ENCODE measurements around the gene PTPN4.

GRCh38 chr2:119958670-119959268 is 199.0 kb downstream of the PTPN4 start:
- TF ChIP-seq MAX (IDR thresholded peaks at IDR 0.05) = no peak
- TF ChIP-seq POLR2A (IDR thresholded peaks at IDR 0.05; ENCODE audit: control extremely low read depth in 1 of 2, low read depth in 2 of 2, low read length in 2 of 2) = no peak
- TF ChIP-seq, protein P1, sequence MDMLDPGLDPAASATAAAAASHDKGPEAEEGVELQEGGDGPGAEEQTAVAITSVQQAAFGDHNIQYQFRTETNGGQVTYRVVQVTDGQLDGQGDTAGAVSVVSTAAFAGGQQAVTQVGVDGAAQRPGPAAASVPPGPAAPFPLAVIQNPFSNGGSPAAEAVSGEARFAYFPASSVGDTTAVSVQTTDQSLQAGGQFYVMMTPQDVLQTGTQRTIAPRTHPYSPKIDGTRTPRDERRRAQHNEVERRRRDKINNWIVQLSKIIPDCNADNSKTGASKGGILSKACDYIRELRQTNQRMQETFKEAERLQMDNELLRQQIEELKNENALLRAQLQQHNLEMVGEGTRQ (IDR thresholded peaks at IDR 0.05; ENCODE audit: low read length) = no peak
- TF ChIP-seq CREB1 (IDR thresholded peaks at IDR 0.05) = no peak
- no peak for TF ChIP-seq EZH2 (IDR thresholded peaks at IDR 0.05; ENCODE audit: low read depth, low read length, severe bottlenecking)
- TF ChIP-seq, protein P2, sequence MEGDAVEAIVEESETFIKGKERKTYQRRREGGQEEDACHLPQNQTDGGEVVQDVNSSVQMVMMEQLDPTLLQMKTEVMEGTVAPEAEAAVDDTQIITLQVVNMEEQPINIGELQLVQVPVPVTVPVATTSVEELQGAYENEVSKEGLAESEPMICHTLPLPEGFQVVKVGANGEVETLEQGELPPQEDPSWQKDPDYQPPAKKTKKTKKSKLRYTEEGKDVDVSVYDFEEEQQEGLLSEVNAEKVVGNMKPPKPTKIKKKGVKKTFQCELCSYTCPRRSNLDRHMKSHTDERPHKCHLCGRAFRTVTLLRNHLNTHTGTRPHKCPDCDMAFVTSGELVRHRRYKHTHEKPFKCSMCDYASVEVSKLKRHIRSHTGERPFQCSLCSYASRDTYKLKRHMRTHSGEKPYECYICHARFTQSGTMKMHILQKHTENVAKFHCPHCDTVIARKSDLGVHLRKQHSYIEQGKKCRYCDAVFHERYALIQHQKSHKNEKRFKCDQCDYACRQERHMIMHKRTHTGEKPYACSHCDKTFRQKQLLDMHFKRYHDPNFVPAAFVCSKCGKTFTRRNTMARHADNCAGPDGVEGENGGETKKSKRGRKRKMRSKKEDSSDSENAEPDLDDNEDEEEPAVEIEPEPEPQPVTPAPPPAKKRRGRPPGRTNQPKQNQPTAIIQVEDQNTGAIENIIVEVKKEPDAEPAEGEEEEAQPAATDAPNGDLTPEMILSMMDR (IDR thresholded peaks at IDR 0.05; ENCODE audit: control extremely low read depth in 1 of 3, insufficient read depth in 1 of 3, low read depth in 1 of 3, low read length in 3 of 3) = no peak
- no peak for TF ChIP-seq CEBPB (IDR thresholded peaks at IDR 0.05; ENCODE audit: low read depth, low read length)
- TF ChIP-seq TAF1 (IDR thresholded peaks at IDR 0.05; ENCODE audit: low read depth, low read length) = no peak
- TF ChIP-seq GABPA (IDR thresholded peaks at IDR 0.05; ENCODE audit: borderline replicate concordance, insufficient read depth, low read length) = no peak
- TF ChIP-seq JUN (IDR thresholded peaks at IDR 0.05; ENCODE audit: low read depth, low read length) = no peak
- TF ChIP-seq, protein P3, sequence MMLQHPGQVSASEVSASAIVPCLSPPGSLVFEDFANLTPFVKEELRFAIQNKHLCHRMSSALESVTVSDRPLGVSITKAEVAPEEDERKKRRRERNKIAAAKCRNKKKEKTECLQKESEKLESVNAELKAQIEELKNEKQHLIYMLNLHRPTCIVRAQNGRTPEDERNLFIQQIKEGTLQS (IDR thresholded peaks at IDR 0.05; ENCODE audit: insufficient read depth, low read depth, low read length) = no peak

All from H1 (cell line).